ENCODE measurements around the gene BLTP3B.

The BLTP3B gene

DNA sequence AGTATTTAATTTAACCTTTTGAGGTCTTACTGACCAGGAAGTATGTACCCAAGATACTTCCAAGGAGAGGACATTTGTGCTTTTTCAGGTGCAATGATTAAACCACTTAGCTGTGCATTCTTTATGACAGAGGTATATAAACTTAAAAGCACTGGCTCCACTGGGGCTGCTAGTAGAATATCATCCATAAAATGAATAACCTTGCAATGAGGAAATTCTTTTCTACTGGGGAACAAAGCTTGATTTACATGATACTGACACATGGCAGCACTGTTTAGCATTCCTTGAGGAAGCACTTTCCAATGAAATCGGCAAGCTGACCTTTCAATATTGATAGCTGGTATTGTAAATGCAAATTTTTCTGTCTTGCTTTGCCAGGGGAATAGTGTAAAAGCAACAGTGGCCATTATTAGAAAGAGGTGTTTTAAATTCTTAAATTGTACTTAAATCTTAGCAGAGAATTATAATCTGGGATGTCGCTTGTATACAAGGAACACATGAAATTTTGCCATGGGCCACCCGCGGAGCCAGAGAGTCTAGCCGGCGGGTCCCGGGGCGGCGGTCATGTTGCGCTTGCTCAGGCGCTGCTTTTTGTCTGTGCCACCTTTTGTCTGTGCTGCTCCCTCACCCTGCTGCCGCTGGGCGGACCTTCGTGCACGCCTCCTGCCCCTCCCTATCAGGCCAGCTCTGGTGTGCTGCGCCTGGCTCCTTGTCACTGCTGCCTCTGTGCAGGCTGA lies 20.9 kb upstream of the BLTP3B start:
- TF ChIP-seq, protein P1, sequence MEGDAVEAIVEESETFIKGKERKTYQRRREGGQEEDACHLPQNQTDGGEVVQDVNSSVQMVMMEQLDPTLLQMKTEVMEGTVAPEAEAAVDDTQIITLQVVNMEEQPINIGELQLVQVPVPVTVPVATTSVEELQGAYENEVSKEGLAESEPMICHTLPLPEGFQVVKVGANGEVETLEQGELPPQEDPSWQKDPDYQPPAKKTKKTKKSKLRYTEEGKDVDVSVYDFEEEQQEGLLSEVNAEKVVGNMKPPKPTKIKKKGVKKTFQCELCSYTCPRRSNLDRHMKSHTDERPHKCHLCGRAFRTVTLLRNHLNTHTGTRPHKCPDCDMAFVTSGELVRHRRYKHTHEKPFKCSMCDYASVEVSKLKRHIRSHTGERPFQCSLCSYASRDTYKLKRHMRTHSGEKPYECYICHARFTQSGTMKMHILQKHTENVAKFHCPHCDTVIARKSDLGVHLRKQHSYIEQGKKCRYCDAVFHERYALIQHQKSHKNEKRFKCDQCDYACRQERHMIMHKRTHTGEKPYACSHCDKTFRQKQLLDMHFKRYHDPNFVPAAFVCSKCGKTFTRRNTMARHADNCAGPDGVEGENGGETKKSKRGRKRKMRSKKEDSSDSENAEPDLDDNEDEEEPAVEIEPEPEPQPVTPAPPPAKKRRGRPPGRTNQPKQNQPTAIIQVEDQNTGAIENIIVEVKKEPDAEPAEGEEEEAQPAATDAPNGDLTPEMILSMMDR (IDR thresholded peaks at IDR 0.05; ENCODE audit: low read length, missing control alignments): no peak
- peak overlapping the region; percentile 10 for H3K4me3 ChIP-seq (replicated peaks; ENCODE audit: low read depth, low read length)
- DNase-seq (ENCODE audit: low read depth): peak; percentile 51

DNA sequence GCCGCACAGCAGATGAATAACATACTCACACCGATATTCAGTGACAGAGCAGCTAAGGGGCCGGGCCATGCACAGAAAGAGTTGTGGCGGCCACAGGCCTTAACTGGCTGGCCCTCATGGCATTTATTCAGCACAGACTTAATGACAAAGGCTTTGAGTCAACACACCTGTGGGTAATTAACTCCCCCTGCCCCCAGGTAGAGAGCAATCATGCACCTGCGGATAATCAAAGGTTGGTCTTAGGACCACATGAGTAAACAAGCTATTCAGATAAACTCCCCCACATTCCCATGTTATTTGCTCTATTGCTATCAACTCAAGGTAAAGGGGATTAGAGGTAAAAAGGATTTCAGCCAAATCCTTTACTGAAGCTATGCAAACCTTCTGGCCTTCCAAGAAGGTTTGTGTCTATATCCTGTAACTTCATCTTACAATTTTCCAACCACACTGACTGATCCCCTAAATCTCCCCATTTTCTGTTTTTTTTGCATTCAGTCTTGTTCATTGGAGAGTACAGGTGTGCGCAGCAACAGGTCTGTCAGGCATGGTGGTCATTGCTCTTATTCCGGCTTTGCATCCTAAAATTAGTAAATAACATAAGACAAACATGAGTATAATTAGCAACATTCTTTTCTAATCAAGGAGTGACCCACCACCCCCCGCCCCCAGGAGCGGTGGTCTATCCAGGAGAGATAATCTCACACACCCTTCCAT lies 16.9 kb upstream of the BLTP3B start:
- TF ChIP-seq, protein P1 (IDR thresholded peaks at IDR 0.05; ENCODE audit: low read length, missing control alignments): no peak
- no peak overlapping the region for H3K4me3 ChIP-seq (replicated peaks; ENCODE audit: low read depth, low read length)
- no peak for DNase-seq (ENCODE audit: low read depth)

DNA sequence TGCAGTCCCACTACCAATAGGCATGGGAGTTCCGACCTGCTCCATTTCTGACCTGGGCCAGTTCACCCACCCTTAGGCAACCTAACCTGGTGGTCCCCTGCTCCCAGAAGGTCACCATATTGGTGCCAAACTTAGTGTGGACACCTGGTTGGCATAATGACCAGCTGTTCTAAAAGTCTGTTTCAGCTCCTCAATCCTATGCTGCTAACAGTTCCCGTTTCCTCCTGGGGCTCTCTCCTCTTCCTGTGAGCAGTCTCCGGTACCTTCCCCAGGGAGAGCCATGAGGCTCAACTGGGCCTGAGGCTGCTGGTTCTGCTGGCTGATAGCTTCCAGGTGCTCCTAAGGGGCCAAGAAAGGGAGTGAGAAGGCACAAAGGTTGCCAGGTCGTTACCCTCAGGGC lies 15.9 kb upstream of the BLTP3B start:
- TF ChIP-seq, protein P1 (IDR thresholded peaks at IDR 0.05; ENCODE audit: low read length, missing control alignments): no peak
- no peak for DNase-seq (ENCODE audit: low read depth)
- H3K4me3 ChIP-seq (replicated peaks; ENCODE audit: low read depth, low read length): no peak overlapping the region

DNA sequence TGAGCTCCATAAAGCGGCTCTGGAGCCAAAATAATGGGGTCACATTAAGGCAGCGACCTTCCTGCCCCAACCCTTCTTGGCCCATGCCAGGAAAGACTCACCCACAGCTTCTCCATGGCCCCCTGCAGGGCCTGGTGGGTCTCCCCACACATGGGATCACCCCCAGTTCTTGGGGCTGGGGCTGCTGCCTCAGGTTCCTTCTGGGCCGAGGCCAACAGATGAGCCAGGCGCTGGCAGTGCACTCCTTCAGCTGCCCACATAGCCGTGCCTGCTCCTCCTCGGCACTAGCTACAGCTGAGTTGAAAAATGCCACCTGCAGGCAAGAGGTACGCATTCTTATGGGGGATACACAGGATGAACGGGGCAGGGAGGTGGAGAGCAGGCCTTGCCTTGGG lies 14.8 kb upstream of the BLTP3B start:
- DNase-seq (ENCODE audit: low read depth): no peak
- no peak overlapping the region for H3K4me3 ChIP-seq (replicated peaks; ENCODE audit: low read depth, low read length)
- TF ChIP-seq, protein P1 (IDR thresholded peaks at IDR 0.05; ENCODE audit: low read length, missing control alignments): no peak

DNA sequence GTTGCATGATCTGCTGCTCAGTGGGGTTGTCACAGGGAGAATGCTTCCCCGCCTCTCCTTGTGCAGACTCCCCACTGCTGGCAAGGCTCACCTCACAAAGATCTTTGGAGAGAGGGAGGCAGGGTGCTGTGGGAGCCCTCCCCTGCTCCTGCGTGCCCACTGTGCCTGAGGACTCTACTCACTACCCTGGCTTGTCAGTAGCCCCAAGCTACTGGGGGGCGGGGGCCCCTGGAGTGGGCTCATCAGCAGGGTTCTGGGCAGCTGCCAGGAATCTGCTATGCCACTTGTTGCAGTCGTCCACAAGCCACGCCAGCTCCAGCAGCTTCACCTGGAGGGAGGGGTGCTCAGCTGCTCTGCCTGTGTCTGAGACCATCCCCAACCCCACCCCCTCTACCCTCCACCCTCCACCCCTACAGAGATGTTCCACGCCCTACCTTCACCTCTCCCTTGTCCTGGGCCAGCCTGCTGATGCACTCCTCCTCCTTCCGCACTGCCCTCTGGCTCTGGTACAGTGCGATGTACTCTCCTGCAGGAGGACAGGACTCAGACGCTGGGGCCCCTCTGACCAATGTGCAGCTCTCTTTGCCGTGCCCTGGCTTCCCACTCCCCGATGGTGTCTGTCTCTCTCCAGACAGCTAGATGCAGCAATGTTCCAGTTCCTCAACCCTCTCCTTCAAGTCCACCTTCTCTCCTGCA lies 14.2 kb upstream of the BLTP3B start:
- DNase-seq (ENCODE audit: low read depth): no peak
- TF ChIP-seq, protein P1 (IDR thresholded peaks at IDR 0.05; ENCODE audit: low read length, missing control alignments): no peak
- no peak overlapping the region for H3K4me3 ChIP-seq (replicated peaks; ENCODE audit: low read depth, low read length)

DNA sequence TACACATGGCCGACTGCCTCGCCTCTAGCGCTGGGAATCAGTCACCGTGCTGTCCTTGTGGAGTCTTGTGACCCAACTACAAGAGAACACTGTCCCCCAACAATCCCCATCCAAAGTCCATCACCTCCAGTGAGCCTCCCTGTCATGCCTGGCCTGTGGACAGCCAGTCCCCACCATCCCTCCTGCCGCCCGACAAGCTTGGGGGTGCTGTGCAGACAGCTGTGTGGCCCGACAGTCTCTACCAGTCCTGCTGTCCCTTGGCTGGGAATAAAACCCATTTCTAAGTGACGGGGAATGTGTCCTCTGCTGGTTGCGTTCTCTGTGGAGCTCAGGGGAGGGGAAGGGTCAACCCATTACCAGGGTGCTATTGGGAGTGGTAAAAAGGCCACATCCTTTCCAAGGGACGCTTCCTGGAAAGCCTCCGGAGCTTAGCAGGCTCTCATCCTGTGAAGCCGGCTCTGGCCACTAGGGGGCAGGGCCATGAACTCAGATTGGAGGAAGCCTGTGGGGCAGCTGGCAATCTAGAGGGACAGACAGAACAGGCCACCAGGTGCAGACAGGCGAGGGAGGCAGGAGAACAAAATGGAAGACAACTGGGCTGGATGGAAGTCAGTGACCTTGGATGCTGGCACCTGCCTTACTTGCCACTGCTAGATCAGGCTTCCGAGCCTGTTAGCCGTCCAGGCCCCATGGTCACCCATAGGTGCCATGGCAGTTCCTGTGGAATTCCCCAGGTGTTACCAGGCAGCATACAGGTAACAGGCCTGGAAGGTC lies 12.0 kb upstream of the BLTP3B start:
- TF ChIP-seq, protein P1 (IDR thresholded peaks at IDR 0.05; ENCODE audit: low read length, missing control alignments): peak; percentile 89
- peak; percentile 69 for DNase-seq (ENCODE audit: low read depth)
- no peak overlapping the region for H3K4me3 ChIP-seq (replicated peaks; ENCODE audit: low read depth, low read length)

Data from fibroblast of pulmonary artery (primary cell).